ENCODE measurements around the gene PIGV.

DNA sequence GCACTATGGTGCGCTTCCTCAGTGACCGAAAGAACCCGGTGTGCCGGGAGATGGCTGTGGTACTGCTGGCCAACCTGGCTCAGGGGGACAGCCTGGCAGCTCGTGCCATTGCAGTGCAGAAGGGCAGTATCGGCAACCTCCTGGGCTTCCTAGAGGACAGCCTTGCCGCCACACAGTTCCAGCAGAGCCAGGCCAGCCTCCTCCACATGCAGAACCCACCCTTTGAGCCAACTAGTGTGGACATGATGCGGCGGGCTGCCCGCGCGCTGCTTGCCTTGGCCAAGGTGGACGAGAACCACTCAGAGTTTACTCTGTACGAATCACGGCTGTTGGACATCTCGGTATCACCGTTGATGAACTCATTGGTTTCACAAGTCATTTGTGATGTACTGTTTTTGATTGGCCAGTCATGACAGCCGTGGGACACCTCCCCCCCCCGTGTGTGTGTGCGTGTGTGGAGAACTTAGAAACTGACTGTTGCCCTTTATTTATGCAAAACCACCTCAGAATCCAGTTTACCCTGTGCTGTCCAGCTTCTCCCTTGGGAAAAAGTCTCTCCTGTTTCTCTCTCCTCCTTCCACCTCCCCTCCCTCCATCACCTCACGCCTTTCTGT, 7.3 kb upstream of the PIGV start:
- TF ChIP-seq, protein P1, sequence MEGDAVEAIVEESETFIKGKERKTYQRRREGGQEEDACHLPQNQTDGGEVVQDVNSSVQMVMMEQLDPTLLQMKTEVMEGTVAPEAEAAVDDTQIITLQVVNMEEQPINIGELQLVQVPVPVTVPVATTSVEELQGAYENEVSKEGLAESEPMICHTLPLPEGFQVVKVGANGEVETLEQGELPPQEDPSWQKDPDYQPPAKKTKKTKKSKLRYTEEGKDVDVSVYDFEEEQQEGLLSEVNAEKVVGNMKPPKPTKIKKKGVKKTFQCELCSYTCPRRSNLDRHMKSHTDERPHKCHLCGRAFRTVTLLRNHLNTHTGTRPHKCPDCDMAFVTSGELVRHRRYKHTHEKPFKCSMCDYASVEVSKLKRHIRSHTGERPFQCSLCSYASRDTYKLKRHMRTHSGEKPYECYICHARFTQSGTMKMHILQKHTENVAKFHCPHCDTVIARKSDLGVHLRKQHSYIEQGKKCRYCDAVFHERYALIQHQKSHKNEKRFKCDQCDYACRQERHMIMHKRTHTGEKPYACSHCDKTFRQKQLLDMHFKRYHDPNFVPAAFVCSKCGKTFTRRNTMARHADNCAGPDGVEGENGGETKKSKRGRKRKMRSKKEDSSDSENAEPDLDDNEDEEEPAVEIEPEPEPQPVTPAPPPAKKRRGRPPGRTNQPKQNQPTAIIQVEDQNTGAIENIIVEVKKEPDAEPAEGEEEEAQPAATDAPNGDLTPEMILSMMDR (conservative IDR thresholded peaks at IDR 0.05): no peak
- no peak for TF ChIP-seq EZH2 (IDR thresholded peaks at IDR 0.05; ENCODE audit: low read depth)

All from PC-9 (cell line).